Endodermal cell (in vitro differentiated cells): ENCODE data around the gene TMEM151A. TPM values are rescaled to one million over a fixed set of nuclear protein-coding genes. Genes with fewer than 3 reads are reported as not detected.

Experiments used
- DNase-seq: peaks from one replicate; pipeline ENCODE4 v3.0.0-alpha.2; 2017
- H3K27ac ChIP-seq: 2 replicates; pipeline ENCODE4 v1.5.1; 2013; ENCODE audit warnings: mild to moderate bottlenecking, low read depth, low read length, moderate library complexity
- H3K27me3 ChIP-seq: 2 replicates; pipeline ENCODE4 v1.6.1; 2013; ENCODE audit warnings: mild to moderate bottlenecking, low read length, moderate library complexity; ENCODE audit not compliant: insufficient read depth, control insufficient read depth, poor library complexity, severe bottlenecking
- H3K36me3 ChIP-seq: 2 replicates; pipeline ENCODE4 v1.7.0; 2013; ENCODE audit warnings: mild to moderate bottlenecking, low read length, moderate library complexity; ENCODE audit not compliant: control insufficient read depth, insufficient read depth
- H3K4me1 ChIP-seq: one replicate; pipeline ENCODE4 v1.7.0; 2013; ENCODE audit warnings: low read length; ENCODE audit not compliant: control insufficient read depth, insufficient read depth
- H3K4me3 ChIP-seq: 2 replicates; pipeline ENCODE4 v1.5.1; 2013; ENCODE audit warnings: mild to moderate bottlenecking, low read length, moderate library complexity
- H3K9ac ChIP-seq: 2 replicates; pipeline ENCODE4 v1.6.1; 2013; ENCODE audit warnings: mild to moderate bottlenecking, low read length, moderate library complexity; ENCODE audit not compliant: poor library complexity, severe bottlenecking; ENCODE audit errors: extremely low read depth
- H3K9me3 ChIP-seq: 2 replicates; pipeline ENCODE4 v1.6.1; 2013; ENCODE audit warnings: mild to moderate bottlenecking, low read length, moderate library complexity; ENCODE audit not compliant: control insufficient read depth
- H3K27ac Mint-ChIP-seq: 2 replicates; pipeline ENCODE4 v1.8.0; 2020; ENCODE audit warnings: mixed read lengths
- H3K27me3 Mint-ChIP-seq: 2 replicates; pipeline ENCODE4 v1.8.0; 2021; ENCODE audit warnings: mild to moderate bottlenecking, mixed read lengths; ENCODE audit not compliant: insufficient read depth
- H3K36me3 Mint-ChIP-seq: 2 replicates; pipeline ENCODE4 v1.8.0; 2020; ENCODE audit warnings: low read depth, mixed read lengths
- H3K4me1 Mint-ChIP-seq: 2 replicates; pipeline ENCODE4 v1.8.0; 2020; ENCODE audit warnings: mixed read lengths
- H3K4me3 Mint-ChIP-seq: 2 replicates; pipeline ENCODE4 v1.8.0; 2020; ENCODE audit warnings: mild to moderate bottlenecking, moderate library complexity, mixed read lengths
- H3K9me3 Mint-ChIP-seq: 2 replicates; pipeline ENCODE4 v1.8.0; 2020; ENCODE audit warnings: mild to moderate bottlenecking, mixed read lengths
- WGBS, 2 experiments: methylation state at CpG; one replicate each; pipeline versions ENCODE4 v1.1.5 to v1.1.7; 2013; ENCODE audit warnings: missing lambda C conversion rate in 2 of 2, mixed read lengths in 1 of 2; ENCODE audit not compliant: insufficient coverage in 1 of 2, insufficient read length in 1 of 2; 5-methylcytosine and 5-hydroxymethylcytosine counted together
- total RNA-seq, 2 donors: library from RNA; stranded (reverse); fragmentation: NEBNext Ultra II Directional in 1 of 2; extraction: Animal tissue kit (Norgen Biotek cat#: 25700) in 1 of 2; gene quantifications; 2 replicates in 1 of 2; 3 replicates in 1 of 2; pipeline ENCODE4 v1.2.1, GENCODE V29; 2021
- TF ChIP-seq, protein P1 (sequence below): fragments of 200-600 bp; sonication (generic); conservative IDR thresholded peaks from 2 replicates; pipeline ENCODE4 v1.5.0; 2021; ENCODE audit warnings: antibody characterized with exemption, mild to moderate bottlenecking

Gene TMEM151A
- total RNA-seq, 2 donors from 2014 or later: 0.20 TPM; not detected in 1

DNA sequence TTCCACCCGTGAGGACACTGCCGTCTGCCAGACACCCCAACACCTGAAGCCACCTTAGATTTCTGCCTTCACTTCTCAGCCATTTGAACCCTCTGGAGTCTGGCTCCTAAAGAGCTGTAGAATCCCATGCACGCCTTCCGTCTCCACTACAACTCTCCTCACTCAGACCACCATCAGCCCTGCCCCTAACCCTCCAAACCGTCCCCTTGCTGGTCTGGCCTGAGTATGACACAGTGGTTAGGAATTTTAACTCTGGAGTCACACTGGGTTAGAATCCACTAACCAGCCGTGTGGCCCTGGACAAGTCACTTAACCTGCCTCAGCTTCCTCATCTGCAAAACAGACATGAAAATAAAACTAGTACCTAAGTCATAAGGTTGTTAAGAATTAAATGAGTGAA is 10.7 kb upstream of the TMEM151A start:
- Mint-ChIP-seq H3K9me3 (no peaks in the 10 kb centered on the region), H3K4me1 (no peaks in the 10 kb centered on the region), H3K4me3 (no peak overlapping the region), H3K27ac (no peak overlapping the region), H3K27me3 (peaks cover 30% of the 10 kb centered on the region), H3K36me3 (peaks cover 9% of the 10 kb centered on the region)
- Histone ChIP-seq H3K4me3 (no peak overlapping the region), H3K27me3 (peaks cover 14% of the 10 kb centered on the region), H3K36me3 (peaks cover 16% of the 10 kb centered on the region), H3K9me3 (no peaks in the 10 kb centered on the region), H3K9ac (no peak overlapping the region), H3K4me1 (peaks cover 3% of the 10 kb centered on the region), H3K27ac (peak overlapping the region; percentile 68)
- DNase-seq: peak; percentile 65
- 67 to 78% methylated on average over 3 to 6 of the region's 6 CpGs for WGBS, 2 experiments
- TF ChIP-seq, protein P1, sequence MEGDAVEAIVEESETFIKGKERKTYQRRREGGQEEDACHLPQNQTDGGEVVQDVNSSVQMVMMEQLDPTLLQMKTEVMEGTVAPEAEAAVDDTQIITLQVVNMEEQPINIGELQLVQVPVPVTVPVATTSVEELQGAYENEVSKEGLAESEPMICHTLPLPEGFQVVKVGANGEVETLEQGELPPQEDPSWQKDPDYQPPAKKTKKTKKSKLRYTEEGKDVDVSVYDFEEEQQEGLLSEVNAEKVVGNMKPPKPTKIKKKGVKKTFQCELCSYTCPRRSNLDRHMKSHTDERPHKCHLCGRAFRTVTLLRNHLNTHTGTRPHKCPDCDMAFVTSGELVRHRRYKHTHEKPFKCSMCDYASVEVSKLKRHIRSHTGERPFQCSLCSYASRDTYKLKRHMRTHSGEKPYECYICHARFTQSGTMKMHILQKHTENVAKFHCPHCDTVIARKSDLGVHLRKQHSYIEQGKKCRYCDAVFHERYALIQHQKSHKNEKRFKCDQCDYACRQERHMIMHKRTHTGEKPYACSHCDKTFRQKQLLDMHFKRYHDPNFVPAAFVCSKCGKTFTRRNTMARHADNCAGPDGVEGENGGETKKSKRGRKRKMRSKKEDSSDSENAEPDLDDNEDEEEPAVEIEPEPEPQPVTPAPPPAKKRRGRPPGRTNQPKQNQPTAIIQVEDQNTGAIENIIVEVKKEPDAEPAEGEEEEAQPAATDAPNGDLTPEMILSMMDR: no peak

DNA sequence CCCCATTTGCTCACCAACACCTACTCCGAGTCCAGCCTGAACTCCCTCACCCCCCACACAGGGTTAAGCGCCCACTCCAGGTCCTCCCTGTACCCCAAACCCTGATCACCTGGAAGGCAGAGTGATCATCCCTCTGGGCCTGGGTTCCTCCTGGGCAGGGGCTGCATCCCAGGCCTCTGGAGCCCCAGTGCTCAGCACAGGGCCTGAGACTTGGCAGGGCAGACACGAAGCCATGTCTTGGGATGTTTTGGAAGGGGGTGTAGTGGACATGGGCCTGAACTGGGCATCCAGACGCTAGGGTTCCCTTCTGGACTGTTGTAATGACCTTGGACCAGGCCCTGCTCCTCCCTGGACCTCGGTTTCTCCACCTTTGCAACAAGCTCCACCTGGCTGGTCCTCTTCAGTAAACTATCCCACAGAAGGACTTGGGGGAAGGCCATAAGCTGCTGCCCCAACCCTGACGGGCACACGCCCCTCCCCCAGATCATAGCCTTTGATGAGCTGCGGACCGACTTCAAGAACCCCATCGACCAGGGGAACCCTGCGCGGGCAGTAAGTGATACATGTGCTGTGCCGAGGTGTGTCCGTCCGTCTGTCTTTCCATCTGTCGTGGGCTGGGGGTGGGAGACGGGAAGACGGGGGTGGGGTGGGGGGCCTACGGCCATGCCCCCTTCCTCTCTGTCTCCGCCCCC is 9.8 kb upstream of the TMEM151A start:
- Histone ChIP-seq H3K36me3 (peaks cover 22% of the 10 kb centered on the region), H3K27me3 (peaks cover 14% of the 10 kb centered on the region), H3K27ac (peak overlapping the region; percentile 36), H3K4me3 (no peak overlapping the region), H3K4me1 (peaks cover 3% of the 10 kb centered on the region), H3K9me3 (no peaks in the 10 kb centered on the region), H3K9ac (no peak overlapping the region)
- no peaks in the 10 kb centered on the region for H3K9me3 Mint-ChIP-seq
- TF ChIP-seq, protein P1: no peak
- WGBS, 2 experiments: 47 to 64% methylated on average over 3 to 19 of the region's 20 CpGs
- no peak for DNase-seq
- H3K27ac Mint-ChIP-seq: no peak overlapping the region
- peaks cover 6% of the 10 kb centered on the region for H3K36me3 Mint-ChIP-seq
- no peaks in the 10 kb centered on the region for H3K4me1 Mint-ChIP-seq
- H3K4me3 Mint-ChIP-seq: no peak overlapping the region
- H3K27me3 Mint-ChIP-seq: peaks cover 30% of the 10 kb centered on the region

DNA sequence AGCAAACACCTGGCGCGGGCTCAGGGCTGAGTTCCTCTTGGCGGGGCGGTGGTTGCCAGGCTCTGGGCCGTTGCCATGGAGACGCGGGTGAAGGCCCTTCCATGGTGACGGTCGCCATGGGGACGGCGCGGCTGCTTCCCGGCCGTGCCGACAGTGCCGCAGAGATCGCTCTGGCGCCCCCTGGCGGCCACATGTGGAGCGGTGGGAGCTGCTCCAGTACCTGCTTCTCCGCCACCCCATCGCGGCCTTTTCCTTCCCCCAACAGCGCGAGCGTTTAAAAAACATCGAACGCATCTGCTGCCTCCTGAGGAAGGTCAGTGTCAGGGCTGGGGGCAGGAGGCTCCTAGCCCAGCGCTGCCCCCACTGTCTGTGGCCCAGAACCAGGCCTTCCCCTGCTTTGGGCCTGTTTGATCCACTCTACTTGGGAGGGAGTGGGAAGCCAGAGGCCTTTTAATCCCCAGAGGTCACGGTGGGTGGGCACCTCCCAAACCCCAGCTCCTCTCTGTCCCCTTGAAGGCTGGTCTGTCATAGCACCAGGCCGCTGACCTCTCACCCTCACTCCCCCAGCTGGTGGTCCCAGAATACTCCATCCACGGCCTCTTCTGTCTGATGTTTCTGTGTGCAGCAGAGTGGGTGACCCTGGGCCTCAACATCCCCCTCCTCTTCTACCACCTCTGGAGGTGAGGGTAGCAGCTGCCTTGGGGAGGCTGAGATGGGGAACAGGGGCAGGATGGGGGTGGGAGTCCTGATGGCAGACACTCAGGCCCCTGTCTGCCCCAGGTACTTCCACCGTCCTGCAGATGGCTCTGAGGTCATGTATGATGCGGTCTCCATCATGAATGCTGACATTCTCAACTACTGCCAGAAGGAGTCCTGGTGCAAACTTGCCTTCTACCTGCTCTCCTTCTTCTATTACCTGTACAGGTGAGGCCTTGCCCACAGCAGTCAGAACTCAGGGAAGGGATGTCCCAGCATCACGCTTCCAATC is 8.9 kb upstream of the TMEM151A start:
- Mint-ChIP-seq H3K27ac (no peak overlapping the region), H3K4me1 (no peaks in the 10 kb centered on the region), H3K27me3 (peaks cover 30% of the 10 kb centered on the region), H3K9me3 (no peaks in the 10 kb centered on the region), H3K36me3 (peaks cover 6% of the 10 kb centered on the region), H3K4me3 (no peak overlapping the region)
- Histone ChIP-seq H3K9ac (peak overlapping the region; percentile 6), H3K4me3 (no peak overlapping the region), H3K4me1 (peaks cover 3% of the 10 kb centered on the region), H3K36me3 (peaks cover 26% of the 10 kb centered on the region), H3K27ac (no peak overlapping the region), H3K9me3 (no peaks in the 10 kb centered on the region), H3K27me3 (peaks cover 14% of the 10 kb centered on the region)
- TF ChIP-seq, protein P1: peak; percentile 97
- DNase-seq: peak; percentile 99
- WGBS, 2 experiments: 16 to 90% methylated on average over 3 to 35 of the region's 35 CpGs
